Measurements from ENCODE around the gene SPOCK2.

The SPOCK2 gene

GRCh38 chr10:72087392-72087968 is 871 bp downstream of the SPOCK2 start:
- no peak for DNase-seq (ENCODE audit: low spot score)

- DNase-seq (ENCODE audit: low spot score), result no peak
Measured at GRCh38 chr10:72086466-72087391, 1.6 kb downstream of the SPOCK2 start.

GRCh38 chr10:72085864-72086465 is 2.4 kb downstream of the SPOCK2 start:
- DNase-seq (ENCODE audit: low spot score), result no peak

- DNase-seq (ENCODE audit: low spot score), result no peak
Measured at GRCh38 chr10:72085166-72085565, 3.2 kb downstream of the SPOCK2 start.

GRCh38 chr10:72083790-72084459 is 4.4 kb downstream of the SPOCK2 start:
- no peak for DNase-seq (ENCODE audit: low spot score)

GRCh38 chr10:72082856-72083789 is 5.2 kb downstream of the SPOCK2 start:
- DNase-seq (ENCODE audit: low spot score), result no peak

- DNase-seq (ENCODE audit: low spot score), result no peak
Measured at GRCh38 chr10:72081772-72082590, 6.4 kb downstream of the SPOCK2 start.

GRCh38 chr10:72081210-72081609 is 7.1 kb downstream of the SPOCK2 start:
- no peak for DNase-seq (ENCODE audit: low spot score)

- no peak for DNase-seq (ENCODE audit: low spot score)
Measured at GRCh38 chr10:72080042-72080975, 8.0 kb downstream of the SPOCK2 start.

- DNase-seq (ENCODE audit: low spot score), result no peak
Measured at GRCh38 chr10:72079356-72079755, 9.0 kb downstream of the SPOCK2 start.

- DNase-seq (ENCODE audit: low spot score), result no peak
Measured at GRCh38 chr10:72077275-72077990, 10.9 kb downstream of the SPOCK2 start.

- no peak for DNase-seq (ENCODE audit: low spot score)
Measured at GRCh38 chr10:72076756-72077155, 11.6 kb downstream of the SPOCK2 start.

- DNase-seq (ENCODE audit: low spot score), result no peak
Measured at GRCh38 chr10:72075376-72076115, 12.8 kb downstream of the SPOCK2 start.

- DNase-seq (ENCODE audit: low spot score), result no peak
Measured at GRCh38 chr10:72074574-72075375, 13.6 kb downstream of the SPOCK2 start.

GRCh38 chr10:72073708-72074573 is 14.4 kb downstream of the SPOCK2 start:
- DNase-seq (ENCODE audit: low spot score), result no peak

- DNase-seq (ENCODE audit: low spot score), result no peak
Measured at GRCh38 chr10:72072639-72073038, 15.7 kb downstream of the SPOCK2 start.

Data from kidney capillary endothelial cell (primary cell).